Measurements from ENCODE around the gene XPC. TPM values are rescaled to one million over a fixed set of nuclear protein-coding genes. Genes with fewer than 3 reads are reported as not detected.

XPC gene
- 51.5 and 59.4 TPM in 2 replicates for total RNA-seq

GRCh38 chr3:14178247-14179113 is at the start of gene XPC, which contains the start of gene LSM3:
Gene XPC, minus strand, starts transcription at chr3:14178601. Its CDS starts 33 bp downstream, at chr3:14178568.
Gene LSM3, plus strand, starts transcription at chr3:14178817. Its CDS starts 44 bp downstream, at chr3:14178861.

GRCh38 chr3:14124615-14125192 is 53.7 kb downstream of the XPC start, which contains the start of the genes CHCHD4 and TMEM43:
Gene CHCHD4, minus strand, starts transcription at chr3:14124870. Its CDS starts 194 bp downstream, at chr3:14124676.
Gene TMEM43, plus strand, starts transcription at chr3:14125052. Its CDS starts 142 bp downstream, at chr3:14125194.

Other genes starting within 250 kb of the XPC start
- gene CHCHD4, start 53.7 kb downstream of the XPC start, total RNA-seq: 11.9 and 13.8 TPM in 2 replicates
- 65.6 and 77.8 TPM in 2 replicates for gene TMEM43, start 53.5 kb downstream of the XPC start, total RNA-seq
- 7.1 and 7.3 TPM in 2 replicates for gene LSM3, start 216 bp upstream of the XPC start, total RNA-seq
- 3.1 and 3.5 TPM in 2 replicates for gene SLC6A6, start 224.0 kb upstream of the XPC start, total RNA-seq